GM20431 (cell line): Measurements from ENCODE around the gene ENO2.

Experiments used
- in situ Hi-C: fragments of 300-500 bp; cut with MseI, MboI; formaldehyde crosslinking; loops from one replicate; pipeline ENCODE4 v1.15.0; 2020; ENCODE audit warnings: low sequenced_read_pairs; ENCODE audit not compliant: unreplicated experiment

The ENO2 gene

DNA sequence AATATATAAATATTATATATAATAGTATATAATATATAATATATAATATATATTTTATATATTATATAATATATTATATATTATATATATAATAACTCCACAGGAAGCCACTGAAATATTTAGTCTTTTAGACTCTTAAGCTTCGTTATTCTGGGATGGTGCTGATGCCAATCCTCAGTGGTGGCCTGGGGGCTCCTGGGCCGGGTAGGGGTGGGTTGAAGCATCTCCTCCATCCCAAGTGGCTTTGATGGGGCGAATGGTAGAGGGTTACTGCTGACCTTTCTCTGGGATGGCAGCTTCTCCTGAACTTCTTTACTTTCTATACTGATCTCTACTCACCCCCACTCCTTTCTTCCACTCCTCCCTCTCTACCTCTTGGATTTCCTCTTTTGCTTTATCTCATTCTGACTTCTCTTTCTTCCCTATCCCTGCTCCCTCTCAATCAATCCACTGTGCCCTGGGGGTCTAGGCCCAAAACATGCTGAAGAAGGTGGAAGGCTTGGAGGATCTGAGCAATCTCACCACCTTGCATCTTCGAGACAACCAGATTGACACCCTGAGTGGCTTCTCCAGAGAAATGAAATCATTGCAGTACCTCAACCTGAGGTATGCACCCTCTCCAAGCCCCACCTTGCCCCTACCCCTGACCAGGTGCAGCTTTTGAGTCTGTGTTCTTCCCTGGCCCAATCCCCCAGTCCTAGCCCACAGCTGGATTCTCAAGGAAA lies 4.8 kb upstream of the ENO2 start:
- in situ Hi-C loops = no loop called here

DNA sequence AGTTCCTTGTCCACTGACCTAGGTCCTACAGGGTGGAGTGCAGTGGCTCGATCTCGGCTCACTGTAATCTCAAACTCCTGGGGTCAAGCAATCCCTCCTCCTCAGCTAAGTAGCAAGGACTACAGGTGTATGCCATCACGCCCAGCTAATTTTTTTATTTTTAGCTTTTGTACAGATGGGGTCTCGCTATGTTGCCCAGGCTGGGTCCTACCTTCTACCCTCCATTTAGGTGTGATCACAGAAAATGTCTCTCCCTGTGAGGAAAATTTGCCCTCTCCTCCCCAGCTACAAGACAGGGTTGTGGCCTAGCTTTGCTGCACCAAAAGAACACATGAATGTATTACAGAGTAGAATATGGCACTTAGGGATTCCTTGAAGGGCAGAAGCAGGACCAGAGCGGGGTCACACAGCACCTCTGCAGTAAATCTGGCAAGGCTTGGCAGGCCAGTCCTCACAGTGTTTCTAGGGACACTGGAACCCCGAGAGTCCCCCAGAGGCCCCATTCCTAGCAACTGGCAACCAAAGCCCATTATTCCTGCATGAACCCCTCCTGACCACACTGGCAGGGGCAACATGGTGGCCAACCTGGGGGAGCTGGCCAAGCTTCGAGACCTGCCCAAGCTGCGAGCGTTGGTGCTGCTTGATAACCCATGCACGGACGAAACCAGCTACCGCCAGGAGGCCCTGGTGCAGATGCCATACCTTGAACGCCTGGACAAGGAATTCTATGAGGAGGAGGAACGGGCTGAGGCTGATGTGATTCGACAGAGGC lies 2.0 kb upstream of the ENO2 start:
- in situ Hi-C loops = no loop called here

DNA sequence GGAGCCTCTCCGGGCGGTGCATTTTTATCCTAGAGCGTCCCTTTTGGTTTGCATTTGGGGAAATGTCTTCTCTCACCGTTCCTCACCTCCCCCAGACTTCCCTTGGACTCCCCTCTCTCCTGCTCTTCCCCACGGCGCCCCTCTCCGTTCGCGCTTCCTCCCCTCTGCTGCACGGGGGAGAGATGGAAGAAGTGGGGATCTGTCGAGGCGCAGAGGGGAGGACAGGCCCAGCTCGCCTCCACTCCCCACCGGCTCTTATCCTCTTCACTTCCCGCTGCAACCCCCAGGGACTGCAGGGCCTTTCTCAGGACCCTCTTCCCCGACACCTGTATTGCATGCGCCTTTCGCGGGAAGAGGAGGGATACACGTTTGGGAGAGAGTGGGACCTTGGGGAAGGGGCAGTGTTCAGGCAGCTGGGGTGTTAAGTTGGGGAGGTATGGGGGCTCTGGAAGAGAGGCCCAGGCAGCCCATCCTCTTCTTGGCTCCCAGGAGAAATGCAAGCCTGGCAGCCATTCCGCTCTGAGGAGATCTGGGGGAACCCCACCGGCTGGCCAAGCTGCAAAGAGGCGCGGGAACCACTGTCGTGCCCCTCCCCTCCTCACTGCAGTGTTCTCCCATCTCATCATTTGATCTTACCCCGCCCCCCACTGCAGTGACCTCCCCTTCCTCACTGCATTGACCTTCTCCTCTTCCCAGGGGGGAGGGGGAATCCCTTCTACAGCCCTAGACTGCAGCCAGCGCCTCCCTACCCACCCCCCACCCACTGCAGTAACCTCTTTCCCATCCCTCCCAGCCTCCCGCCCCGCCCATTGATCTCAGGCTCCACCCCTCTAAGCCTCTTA lies 788 bp downstream of the ENO2 start:
- in situ Hi-C loops = no loop called here

- in situ Hi-C loops = no loop called here
Measured at GRCh38 chr12:6915789-6916285, 1.5 kb downstream of the ENO2 start.

DNA sequence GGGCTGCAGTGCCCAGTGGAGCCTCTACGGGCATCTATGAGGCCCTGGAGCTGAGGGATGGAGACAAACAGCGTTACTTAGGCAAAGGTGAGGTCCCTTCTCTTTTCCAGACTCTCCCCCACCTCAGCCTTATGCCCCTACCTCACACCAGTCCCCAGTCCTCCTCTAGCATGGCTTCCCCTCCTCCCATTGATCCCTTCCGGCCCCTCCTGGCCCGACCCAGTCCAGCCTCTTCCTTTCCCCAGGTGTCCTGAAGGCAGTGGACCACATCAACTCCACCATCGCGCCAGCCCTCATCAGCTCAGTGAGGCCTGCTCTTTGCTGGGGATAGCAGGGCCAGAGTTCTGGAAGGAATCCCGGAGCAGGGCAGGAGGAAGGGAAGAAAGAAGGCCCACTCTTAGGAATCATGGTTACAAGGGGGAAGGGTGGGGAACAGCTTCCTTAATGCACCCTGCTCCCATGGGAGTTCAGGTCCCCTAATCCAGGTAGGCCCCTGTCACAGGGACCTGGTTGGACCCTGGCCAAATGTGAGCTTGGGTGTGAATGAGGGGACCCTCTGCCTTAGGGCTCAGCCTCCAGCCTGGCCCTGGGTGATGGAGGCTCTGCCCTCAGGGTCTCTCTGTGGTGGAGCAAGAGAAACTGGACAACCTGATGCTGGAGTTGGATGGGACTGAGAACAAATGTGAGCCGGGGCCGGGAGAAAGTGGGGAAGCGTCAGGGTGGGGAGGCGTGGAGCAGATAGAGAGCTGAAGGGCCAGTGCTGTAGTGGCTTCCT lies 2.2 kb downstream of the ENO2 start:
- in situ Hi-C loops = no loop called here

- in situ Hi-C loops = no loop called here
Measured at GRCh38 chr12:6917491-6918231, 3.3 kb downstream of the ENO2 start.

- in situ Hi-C loops = no loop called here
Measured at GRCh38 chr12:6919588-6919987, 5.2 kb downstream of the ENO2 start.

DNA sequence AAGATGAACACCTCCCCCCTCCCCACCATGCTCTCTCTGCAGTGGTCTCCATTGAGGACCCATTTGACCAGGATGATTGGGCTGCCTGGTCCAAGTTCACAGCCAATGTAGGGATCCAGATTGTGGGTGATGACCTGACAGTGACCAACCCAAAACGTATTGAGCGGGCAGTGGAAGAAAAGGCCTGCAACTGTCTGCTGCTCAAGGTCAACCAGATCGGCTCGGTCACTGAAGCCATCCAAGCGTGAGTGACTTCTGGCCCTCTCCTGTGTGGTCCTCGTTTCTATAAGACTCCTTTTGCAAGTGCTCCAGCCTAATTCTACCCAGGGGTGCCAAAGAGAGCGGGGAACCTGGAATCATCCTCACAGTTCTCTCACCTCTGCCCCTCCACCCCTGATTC lies 7.2 kb downstream of the ENO2 start:
- in situ Hi-C loops = no loop called here

DNA sequence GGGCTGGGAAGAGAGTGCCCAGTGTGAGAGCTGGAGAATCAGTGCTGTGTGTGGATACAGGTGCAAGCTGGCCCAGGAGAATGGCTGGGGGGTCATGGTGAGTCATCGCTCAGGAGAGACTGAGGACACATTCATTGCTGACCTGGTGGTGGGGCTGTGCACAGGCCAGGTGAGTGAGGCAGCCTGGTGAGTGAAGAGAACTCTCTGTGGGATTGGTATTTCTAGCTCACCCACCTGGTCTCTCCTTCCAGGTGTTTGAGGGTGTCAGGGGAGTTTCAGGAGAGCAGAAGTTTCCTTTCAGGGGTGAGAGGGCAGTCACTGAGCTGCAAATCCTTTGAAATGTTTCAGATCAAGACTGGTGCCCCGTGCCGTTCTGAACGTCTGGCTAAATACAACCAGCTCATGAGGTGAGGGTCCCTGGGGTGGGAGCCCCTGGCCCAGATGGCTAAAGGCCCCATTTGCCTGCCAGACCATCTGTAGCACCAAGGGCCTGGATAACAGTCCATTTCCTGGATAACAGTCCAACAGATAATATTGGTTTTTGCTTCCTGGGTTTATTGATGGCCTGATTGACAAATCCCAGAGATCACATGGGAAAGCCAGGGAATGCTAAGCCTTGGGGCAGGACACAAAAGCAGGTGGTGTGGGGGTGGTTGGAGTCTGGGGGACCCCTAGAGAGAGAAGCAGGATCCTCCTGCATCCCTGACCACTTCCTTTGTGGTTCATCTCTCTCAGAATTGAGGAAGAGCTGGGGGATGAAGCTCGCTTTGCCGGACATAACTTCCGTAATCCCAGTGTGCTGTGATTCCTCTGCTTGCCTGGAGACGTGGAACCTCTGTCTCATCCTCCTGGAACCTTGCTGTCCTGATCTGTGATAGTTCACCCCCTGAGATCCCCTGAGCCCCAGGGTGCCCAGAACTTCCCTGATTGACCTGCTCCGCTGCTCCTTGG lies 7.9 kb downstream of the ENO2 start:
- in situ Hi-C loops = no loop called here

- in situ Hi-C loops = no loop called here
Measured at GRCh38 chr12:6923003-6923732, 8.8 kb downstream of the ENO2 start.

DNA sequence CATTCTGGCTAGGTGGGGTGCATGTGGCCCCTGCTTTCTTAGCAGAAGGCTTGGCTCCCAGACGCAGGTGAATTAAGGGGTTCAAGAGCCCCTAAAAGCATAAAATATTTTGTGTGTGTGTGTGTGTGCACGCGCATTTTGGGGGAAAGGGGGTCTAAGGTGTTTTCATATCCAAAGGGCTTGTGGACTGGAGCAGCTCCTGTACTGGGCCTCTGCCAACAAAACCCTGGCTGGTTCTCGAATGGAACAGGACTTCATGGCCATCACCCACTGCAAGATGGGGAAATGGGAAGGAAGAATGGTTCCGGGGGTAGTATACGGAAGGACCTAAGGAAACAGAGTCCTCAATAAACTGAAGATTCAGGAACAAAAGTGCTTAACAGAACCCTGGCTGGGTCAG lies 9.5 kb downstream of the ENO2 start:
- in situ Hi-C loops = no loop called here

GRCh38 chr12:6925239-6925539 lies 10.8 kb downstream of the ENO2 start:
- in situ Hi-C loops = no loop called here

GRCh38 chr12:6925540-6926279 lies 11.3 kb downstream of the ENO2 start:
- in situ Hi-C loops = no loop called here

DNA sequence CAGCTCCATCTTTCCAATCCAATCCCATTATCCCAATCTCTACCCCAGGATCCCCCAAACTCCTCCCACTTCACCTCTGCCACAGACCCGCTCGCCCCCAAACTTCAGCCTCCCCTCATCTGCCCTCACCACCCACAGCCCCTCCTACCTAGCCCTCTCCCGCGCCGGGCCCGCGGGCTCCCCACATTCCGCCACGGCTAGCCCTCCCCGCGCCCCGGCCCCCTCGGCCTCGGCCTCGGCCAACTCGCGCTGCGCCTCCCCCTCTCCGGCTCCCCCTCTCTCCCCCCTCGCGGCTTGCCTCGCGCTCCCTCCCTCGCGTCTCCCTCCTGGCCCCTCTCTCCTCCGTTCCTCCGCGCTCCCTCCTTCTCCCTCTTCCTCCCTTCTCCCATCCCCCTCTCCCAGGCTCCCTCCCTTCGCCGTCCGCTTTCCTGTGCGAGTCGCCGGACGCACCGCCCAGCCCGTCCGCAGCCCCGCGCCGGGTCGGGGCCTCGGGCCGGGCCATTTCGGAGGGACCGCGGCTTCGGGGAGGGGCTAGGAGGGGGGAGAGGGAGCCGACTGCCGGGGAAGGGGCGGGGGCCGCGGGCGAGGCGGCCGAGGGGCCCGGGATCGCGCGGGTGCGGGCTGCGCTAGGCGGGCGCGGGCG lies 13.1 kb downstream of the ENO2 start, which contains the start of gene ATN1:
Gene ATN1 (plus strand): TSS at position 581 of the 643 bp plus-strand sequence. CDS start 6,043 bp downstream, outside the sequence.
- in situ Hi-C loops = no loop called here

DNA sequence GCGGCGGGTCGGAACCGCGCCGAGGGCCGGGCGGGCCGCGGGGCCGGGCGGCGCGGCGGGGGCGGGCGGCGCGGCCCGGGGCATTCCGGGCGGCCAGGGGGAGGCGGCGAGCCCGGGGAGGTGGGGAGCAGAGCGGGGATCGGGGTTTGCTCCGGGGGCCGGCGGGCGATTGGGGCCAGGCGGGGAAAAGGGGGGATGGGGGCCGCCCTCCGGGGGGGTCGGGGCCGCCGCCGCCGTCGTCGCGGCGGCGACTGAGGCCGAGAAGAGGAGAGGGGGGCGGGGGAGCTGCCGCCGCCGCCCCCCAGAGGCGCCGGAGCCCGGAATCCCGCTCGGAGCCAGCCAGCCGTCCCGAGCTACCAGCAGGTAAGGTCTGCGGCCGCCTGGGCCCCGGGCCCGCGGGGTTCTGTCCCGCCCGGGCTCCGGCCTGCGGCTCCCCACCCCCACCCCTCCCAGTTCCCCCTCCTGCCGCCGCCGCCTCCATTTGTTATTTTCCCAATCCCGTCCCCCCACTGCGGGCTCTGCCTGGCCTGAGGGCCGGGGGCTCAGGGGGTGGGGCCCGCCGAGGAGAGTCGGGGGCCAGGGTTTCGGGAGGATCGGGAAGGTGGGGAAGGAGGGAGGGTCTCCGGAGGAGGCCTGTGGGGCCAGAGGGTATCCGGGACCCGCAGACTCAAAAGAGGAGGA lies 13.8 kb downstream of the ENO2 start:
- in situ Hi-C loops = no loop called here
